ENCODE results near the gene AHNAK2. TPM values are rescaled to one million over a fixed set of nuclear protein-coding genes. Genes with fewer than 3 reads are reported as not detected.

AHNAK2 gene
- total and polyA plus RNA-seq, 9 of the 15 experiments (the other 6 are each of a cell fraction or from before 2014, with no cell fraction given) = 0.04 to 0.09 (median 0.04) TPM; not detected in 6

DNA sequence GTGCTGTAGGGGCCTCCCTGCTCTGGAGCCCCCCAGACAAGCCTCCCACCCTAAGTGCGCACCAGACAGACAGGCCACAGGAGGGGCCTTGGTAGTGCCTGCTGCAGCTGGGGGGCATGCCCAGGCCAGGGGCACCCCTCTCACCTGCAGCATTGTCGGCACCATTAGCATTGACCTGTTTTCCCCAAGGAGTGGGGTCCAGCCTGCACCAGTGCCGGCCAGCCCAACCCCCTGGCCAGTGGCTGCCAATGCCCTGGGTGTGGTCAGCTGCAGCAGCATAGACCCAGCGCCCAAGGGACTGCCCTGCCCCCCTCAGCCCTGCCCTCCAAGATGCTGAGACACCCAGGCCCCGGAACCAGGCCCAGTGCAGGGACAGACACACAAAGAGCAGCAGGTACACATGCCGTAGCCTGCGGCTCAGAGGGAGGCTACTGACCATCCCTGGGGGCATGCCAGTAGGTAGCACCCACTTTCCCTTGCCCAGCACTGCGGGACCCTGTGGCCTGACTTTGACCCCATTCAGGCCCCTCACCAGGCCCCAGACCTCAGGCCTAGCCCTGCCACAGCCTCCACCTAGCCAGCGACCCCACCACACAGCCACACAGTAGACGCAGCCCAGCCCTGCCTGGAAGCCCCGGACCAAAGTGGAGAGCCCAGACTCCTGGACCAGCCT is 1.0 kb downstream of the AHNAK2 start (continued):
- TF ChIP-seq, protein P1, sequence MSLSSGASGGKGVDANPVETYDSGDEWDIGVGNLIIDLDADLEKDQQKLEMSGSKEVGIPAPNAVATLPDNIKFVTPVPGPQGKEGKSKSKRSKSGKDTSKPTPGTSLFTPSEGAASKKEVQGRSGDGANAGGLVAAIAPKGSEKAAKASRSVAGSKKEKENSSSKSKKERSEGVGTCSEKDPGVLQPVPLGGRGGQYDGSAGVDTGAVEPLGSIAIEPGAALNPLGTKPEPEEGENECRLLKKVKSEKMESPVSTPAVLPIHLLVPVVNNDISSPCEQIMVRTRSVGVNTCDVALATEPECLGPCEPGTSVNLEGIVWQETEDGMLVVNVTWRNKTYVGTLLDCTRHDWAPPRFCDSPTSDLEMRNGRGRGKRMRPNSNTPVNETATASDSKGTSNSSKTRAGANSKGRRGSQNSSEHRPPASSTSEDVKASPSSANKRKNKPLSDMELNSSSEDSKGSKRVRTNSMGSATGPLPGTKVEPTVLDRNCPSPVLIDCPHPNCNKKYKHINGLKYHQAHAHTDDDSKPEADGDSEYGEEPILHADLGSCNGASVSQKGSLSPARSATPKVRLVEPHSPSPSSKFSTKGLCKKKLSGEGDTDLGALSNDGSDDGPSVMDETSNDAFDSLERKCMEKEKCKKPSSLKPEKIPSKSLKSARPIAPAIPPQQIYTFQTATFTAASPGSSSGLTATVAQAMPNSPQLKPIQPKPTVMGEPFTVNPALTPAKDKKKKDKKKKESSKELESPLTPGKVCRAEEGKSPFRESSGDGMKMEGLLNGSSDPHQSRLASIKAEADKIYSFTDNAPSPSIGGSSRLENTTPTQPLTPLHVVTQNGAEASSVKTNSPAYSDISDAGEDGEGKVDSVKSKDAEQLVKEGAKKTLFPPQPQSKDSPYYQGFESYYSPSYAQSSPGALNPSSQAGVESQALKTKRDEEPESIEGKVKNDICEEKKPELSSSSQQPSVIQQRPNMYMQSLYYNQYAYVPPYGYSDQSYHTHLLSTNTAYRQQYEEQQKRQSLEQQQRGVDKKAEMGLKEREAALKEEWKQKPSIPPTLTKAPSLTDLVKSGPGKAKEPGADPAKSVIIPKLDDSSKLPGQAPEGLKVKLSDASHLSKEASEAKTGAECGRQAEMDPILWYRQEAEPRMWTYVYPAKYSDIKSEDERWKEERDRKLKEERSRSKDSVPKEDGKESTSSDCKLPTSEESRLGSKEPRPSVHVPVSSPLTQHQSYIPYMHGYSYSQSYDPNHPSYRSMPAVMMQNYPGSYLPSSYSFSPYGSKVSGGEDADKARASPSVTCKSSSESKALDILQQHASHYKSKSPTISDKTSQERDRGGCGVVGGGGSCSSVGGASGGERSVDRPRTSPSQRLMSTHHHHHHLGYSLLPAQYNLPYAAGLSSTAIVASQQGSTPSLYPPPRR (CRISPR knock-in tag; IDR thresholded peaks at IDR 0.05; ENCODE audit: borderline replicate concordance) = no peak
- TF ChIP-seq, protein P2, sequence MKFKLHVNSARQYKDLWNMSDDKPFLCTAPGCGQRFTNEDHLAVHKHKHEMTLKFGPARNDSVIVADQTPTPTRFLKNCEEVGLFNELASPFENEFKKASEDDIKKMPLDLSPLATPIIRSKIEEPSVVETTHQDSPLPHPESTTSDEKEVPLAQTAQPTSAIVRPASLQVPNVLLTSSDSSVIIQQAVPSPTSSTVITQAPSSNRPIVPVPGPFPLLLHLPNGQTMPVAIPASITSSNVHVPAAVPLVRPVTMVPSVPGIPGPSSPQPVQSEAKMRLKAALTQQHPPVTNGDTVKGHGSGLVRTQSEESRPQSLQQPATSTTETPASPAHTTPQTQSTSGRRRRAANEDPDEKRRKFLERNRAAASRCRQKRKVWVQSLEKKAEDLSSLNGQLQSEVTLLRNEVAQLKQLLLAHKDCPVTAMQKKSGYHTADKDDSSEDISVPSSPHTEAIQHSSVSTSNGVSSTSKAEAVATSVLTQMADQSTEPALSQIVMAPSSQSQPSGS (CRISPR knock-in tag; IDR thresholded peaks at IDR 0.05) = no peak
- no peak for TF ChIP-seq NCOA6 (IDR thresholded peaks at IDR 0.05)
- no peak for TF ChIP-seq CBFA2T3 (IDR thresholded peaks at IDR 0.05)

Measured in K562 (cell line).